ENCODE measurements around the gene YARS2.

DNA sequence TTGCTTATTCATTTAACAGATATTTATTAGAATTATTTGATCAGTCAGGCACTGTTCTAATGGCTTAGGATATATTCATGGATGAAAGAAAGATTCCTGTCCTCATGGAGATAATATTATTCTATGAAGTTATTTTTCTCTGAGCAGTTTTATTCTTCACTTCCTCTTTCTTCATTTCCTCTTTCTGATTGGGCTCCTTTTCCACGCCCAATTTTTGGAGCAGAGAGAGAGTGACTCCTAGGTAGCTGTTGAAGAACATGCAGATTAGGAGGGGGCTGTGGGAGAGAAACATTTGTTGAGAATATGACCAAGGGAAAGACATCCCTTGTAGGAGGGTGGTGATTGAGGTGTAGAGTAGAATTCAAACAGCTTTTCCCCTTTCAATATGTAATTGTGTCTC, 6.0 kb upstream of the YARS2 start:
- TF ChIP-seq POLR2AphosphoS5 (IDR thresholded peaks at IDR 0.05) (no peak), EZH2 (IDR thresholded peaks at IDR 0.05; ENCODE audit: borderline replicate concordance, insufficient read depth, low read length, poor library complexity, severe bottlenecking) (no peak)
- TF ChIP-seq, protein P1, sequence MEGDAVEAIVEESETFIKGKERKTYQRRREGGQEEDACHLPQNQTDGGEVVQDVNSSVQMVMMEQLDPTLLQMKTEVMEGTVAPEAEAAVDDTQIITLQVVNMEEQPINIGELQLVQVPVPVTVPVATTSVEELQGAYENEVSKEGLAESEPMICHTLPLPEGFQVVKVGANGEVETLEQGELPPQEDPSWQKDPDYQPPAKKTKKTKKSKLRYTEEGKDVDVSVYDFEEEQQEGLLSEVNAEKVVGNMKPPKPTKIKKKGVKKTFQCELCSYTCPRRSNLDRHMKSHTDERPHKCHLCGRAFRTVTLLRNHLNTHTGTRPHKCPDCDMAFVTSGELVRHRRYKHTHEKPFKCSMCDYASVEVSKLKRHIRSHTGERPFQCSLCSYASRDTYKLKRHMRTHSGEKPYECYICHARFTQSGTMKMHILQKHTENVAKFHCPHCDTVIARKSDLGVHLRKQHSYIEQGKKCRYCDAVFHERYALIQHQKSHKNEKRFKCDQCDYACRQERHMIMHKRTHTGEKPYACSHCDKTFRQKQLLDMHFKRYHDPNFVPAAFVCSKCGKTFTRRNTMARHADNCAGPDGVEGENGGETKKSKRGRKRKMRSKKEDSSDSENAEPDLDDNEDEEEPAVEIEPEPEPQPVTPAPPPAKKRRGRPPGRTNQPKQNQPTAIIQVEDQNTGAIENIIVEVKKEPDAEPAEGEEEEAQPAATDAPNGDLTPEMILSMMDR (IDR thresholded peaks at IDR 0.05; ENCODE audit: poor library complexity, severe bottlenecking): no peak
